RPMI8226 (cell line): ENCODE measurements around the gene VWA2.

Experiments
- DNase-seq: peaks from one replicate; pipeline ENCODE4 v3.0.0-alpha.2; 2015

Gene VWA2

GRCh38 chr10:114278140-114278883 lies 39.3 kb downstream of the VWA2 start:
- DNase-seq, result no peak

GRCh38 chr10:114278884-114279191 lies 39.8 kb downstream of the VWA2 start:
- DNase-seq, result no peak

DNA sequence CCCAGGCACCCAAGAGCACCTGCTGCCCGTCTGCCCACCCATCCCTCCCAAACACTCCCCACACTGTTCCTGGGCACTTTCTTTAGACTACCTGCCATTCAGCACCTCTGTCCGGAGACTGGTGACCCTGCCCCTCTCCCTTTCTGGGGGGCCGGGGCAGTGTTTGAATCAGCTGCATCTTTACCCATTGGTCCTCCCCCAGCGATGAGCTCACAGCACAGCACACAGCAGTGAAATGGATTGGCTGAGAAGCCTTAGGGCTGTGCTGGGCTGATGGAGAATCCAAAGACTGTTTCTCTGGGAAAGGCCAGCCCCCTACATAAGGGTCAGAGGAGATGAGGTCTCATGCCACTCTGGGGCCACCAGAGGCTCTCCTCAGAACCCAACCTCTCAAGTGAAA lies 40.2 kb downstream of the VWA2 start:
- DNase-seq, result no peak

DNA sequence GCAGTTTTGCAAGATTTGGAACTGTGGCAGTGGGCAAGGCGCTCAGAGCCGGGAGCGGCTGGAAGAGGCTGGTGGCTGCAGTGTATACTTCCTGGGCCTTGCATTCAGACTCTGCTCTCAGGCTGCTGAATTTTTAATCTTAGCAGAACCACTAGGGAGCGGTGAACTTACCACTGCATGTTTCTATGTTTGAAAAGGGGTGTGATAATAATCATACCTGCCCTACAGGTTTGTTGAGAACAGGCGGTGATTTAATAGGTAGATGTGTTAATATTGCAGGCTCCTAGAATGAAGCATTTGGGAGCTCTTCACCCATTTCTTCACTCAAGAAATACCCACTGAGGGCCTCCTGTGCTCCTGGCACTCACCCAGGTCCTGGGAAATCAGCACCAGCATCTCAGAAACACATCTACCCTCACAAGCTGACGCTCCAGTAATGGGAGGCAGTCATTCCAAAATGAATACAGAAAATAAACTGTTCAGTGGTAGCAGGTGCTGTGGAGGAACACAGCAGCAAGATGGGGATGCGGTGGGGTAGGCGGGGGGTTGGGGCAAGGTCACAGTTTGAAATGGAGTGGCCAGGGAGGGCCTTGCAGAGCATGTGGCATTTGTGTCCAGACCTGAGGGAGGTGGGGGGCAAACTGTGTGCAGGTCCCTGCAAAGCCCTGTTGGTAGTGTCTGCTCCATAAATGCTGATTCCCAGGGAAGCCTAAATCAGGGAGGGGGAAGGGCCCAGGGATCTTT lies 41.0 kb downstream of the VWA2 start:
- no peak for DNase-seq

GRCh38 chr10:114281006-114281405 lies 42.0 kb downstream of the VWA2 start:
- DNase-seq, result no peak

- DNase-seq, result no peak
Observed at GRCh38 chr10:114281461-114281860, 42.4 kb downstream of the VWA2 start.

GRCh38 chr10:114282526-114282925 lies 43.5 kb downstream of the VWA2 start:
- no peak for DNase-seq

GRCh38 chr10:114283091-114283490 lies 44.0 kb downstream of the VWA2 start:
- no peak for DNase-seq

DNA sequence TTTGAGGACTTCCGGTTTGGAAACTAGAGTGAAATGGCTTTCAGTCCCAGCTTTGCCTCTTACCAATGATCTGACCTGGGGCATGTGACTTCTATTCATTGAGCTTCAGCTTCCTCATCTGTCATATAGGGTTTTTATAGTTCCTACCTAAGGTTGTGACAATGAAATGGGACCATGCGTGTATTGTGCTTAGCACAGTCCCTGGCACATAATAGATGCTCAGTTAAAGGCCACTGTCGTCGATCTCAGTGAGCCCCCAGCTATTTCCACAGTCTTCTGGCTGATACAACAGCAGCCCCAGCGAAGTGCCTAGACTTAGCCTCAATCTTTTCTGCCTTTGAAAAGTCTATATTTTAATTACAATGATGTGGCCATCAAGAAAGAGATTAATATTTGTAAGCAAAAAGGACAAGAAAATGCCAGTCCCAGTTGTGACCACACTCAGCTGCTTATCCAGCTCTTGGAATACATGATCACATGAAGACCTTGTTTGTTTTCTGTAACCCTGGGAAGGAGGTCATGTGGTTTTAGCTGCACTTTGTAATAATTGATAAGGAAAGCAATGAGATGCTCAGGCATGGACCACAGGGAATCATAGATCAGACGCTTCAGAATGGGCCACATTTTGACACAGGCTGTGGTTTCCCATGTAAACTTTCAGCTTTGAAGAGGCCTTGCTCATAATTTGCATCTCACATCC lies 44.6 kb downstream of the VWA2 start:
- no peak for DNase-seq

DNA sequence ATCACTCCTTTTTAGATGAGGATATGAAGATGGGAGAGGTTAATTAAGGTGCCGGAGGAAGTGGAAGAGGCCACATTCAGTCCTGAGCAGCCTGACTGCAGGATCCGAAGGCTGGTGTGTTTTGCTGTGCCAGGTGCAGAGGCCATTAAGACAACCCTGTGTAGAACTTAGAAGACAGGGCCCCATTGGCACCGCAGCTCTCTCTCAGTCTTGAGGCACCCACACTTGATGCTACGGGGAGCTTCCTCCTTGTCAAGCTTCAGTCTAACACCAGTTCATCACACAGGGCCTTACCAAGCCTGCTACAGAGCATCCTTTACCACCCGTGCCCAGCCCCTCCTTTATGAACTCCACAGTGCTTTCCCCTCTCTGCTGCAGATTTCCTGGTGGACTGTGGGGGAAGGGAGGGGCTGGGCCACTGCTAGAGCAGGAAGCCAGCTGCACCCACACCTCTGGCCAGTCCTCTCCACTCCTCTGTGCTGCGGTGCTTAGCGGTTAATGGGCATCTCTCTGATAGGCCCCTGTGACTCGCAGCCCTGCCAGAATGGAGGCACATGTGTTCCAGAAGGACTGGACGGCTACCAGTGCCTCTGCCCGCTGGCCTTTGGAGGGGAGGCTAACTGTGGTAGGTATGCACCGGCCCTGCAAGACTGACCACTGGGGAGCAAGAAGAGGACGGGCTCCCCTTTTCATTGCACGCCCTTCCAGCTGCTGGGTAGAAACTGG lies 45.5 kb downstream of the VWA2 start:
- no peak for DNase-seq

DNA sequence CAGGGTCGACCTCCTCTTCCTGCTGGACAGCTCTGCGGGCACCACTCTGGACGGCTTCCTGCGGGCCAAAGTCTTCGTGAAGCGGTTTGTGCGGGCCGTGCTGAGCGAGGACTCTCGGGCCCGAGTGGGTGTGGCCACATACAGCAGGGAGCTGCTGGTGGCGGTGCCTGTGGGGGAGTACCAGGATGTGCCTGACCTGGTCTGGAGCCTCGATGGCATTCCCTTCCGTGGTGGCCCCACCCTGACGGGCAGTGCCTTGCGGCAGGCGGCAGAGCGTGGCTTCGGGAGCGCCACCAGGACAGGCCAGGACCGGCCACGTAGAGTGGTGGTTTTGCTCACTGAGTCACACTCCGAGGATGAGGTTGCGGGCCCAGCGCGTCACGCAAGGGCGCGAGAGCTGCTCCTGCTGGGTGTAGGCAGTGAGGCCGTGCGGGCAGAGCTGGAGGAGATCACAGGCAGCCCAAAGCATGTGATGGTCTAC lies 46.9 kb downstream of the VWA2 start:
- no peak for DNase-seq

GRCh38 chr10:114286921-114287320 lies 47.9 kb downstream of the VWA2 start:
- DNase-seq, result no peak

DNA sequence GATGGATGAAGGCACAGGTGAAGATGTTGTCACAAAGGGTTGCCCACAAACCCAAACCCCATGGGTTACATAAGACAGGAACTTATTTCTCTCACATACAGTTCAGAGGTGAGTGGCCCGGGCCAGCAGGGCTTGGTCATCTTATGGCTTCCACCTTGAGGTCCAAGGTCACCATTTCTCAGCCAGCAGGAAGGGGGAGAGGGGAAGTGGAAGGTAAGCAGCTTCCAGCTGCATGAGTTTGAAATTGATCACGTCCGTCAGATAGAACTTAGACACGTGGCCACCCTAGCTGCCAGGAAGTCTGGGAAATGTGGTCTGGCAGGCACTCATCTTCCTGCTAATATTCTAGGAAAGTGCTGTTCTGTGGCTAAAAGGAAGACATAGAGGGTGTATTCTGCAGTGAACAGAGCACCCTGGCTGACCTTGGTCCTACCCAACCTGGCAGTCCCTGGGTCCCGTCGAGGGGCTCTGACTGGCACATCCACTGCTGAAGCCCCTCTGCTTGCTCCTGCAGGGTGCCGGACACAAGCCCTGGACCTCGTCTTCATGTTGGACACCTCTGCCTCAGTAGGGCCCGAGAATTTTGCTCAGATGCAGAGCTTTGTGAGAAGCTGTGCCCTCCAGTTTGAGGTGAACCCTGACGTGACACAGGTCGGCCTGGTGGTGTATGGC lies 49.5 kb downstream of the VWA2 start:
- DNase-seq, result no peak

GRCh38 chr10:114289096-114289436 lies 50.0 kb downstream of the VWA2 start:
- DNase-seq, result no peak

DNA sequence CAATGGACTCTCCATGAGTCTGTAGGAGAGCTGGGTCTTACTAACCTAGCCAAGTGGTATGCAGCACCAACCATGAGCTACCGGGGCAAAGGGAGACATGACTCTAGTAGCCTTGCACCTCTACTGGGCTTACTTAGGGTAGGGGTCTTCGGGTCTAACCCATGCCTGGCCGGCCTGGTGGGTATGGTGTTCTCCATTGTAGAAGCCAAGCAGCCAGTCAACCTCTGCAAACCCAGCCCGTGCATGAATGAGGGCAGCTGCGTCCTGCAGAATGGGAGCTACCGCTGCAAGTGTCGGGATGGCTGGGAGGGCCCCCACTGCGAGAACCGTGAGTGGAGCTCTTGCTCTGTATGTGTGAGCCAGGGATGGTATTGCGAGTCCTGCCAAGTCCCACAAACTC lies 51.0 kb downstream of the VWA2 start:
- DNase-seq, result no peak

GRCh38 chr10:114291076-114291475 lies 52.0 kb downstream of the VWA2 start:
- no peak for DNase-seq

GRCh38 chr10:114291516-114291915 lies 52.5 kb downstream of the VWA2 start:
- DNase-seq, result no peak

- DNase-seq, result no peak
Observed at GRCh38 chr10:114293075-114293474, 54.0 kb downstream of the VWA2 start.

GRCh38 chr10:114294549-114294948 lies 55.5 kb downstream of the VWA2 start:
- DNase-seq, result no peak

- no peak for DNase-seq
Observed at GRCh38 chr10:114295393-114295792, 56.3 kb downstream of the VWA2 start.

- no peak for DNase-seq
Observed at GRCh38 chr10:114297136-114297705, 58.2 kb downstream of the VWA2 start.

- no peak for DNase-seq
Observed at GRCh38 chr10:114300036-114300645, 61.1 kb downstream of the VWA2 start.
